ENCODE measurements around the gene GPR61.

Gene GPR61

DNA sequence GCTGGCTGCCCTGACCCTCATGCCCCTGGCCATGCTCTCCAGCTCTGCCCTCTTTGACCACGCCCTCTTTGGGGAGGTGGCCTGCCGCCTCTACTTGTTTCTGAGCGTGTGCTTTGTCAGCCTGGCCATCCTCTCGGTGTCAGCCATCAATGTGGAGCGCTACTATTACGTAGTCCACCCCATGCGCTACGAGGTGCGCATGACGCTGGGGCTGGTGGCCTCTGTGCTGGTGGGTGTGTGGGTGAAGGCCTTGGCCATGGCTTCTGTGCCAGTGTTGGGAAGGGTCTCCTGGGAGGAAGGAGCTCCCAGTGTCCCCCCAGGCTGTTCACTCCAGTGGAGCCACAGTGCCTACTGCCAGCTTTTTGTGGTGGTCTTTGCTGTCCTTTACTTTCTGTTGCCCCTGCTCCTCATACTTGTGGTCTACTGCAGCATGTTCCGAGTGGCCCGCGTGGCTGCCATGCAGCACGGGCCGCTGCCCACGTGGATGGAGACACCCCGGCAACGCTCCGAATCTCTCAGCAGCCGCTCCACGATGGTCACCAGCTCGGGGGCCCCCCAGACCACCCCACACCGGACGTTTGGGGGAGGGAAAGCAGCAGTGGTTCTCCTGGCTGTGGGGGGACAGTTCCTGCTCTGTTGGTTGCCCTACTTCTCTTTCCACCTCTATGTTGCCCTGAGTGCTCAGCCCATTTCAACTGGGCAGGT, 3.8 kb downstream of the GPR61 start:
- H3K79me2 ChIP-seq (ENCODE audit: insufficient read depth, low read length) = no peaks in the 10 kb centered on the region
- H2AFZ ChIP-seq (ENCODE audit: low read length) = no peak overlapping the region
- no peak overlapping the region for H3K4me2 ChIP-seq (ENCODE audit: low read length)
- H3K9me3 ChIP-seq (ENCODE audit: low read length) = no peaks in the 10 kb centered on the region
- no peaks in the 10 kb centered on the region for H3K36me3 ChIP-seq (ENCODE audit: insufficient read depth, low read length)
- H4K20me1 ChIP-seq (ENCODE audit: insufficient read depth, low read length) = no peaks in the 10 kb centered on the region
- TF ChIP-seq EZH2 (IDR thresholded peaks at IDR 0.05; ENCODE audit: borderline replicate concordance, low read length) = no peak
- TF ChIP-seq, protein P1, sequence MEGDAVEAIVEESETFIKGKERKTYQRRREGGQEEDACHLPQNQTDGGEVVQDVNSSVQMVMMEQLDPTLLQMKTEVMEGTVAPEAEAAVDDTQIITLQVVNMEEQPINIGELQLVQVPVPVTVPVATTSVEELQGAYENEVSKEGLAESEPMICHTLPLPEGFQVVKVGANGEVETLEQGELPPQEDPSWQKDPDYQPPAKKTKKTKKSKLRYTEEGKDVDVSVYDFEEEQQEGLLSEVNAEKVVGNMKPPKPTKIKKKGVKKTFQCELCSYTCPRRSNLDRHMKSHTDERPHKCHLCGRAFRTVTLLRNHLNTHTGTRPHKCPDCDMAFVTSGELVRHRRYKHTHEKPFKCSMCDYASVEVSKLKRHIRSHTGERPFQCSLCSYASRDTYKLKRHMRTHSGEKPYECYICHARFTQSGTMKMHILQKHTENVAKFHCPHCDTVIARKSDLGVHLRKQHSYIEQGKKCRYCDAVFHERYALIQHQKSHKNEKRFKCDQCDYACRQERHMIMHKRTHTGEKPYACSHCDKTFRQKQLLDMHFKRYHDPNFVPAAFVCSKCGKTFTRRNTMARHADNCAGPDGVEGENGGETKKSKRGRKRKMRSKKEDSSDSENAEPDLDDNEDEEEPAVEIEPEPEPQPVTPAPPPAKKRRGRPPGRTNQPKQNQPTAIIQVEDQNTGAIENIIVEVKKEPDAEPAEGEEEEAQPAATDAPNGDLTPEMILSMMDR (IDR thresholded peaks at IDR 0.05; ENCODE audit: low read length) = no peak
- no peaks in the 10 kb centered on the region for H3K9me2 ChIP-seq (ENCODE audit: low read depth, low read length)
- H3K27me3 ChIP-seq (ENCODE audit: insufficient read depth, low read length) = no peaks in the 10 kb centered on the region; the same call in none of the 2 replicates
- H3K9ac ChIP-seq (ENCODE audit: low read length) = no peak overlapping the region
- H3K4me1 ChIP-seq (ENCODE audit: insufficient read depth, low read length, severe bottlenecking) = peaks cover 17% of the 10 kb centered on the region
- H3K4me3 ChIP-seq (ENCODE audit: low read depth, low read length, poor library complexity, severe bottlenecking) = no peak overlapping the region
- no peaks in the 10 kb centered on the region for H3F3A ChIP-seq (ENCODE audit: insufficient read depth, low read length)
- no peak overlapping the region for H3K27ac ChIP-seq (ENCODE audit: low read depth, low read length, poor library complexity, severe bottlenecking)

DNA sequence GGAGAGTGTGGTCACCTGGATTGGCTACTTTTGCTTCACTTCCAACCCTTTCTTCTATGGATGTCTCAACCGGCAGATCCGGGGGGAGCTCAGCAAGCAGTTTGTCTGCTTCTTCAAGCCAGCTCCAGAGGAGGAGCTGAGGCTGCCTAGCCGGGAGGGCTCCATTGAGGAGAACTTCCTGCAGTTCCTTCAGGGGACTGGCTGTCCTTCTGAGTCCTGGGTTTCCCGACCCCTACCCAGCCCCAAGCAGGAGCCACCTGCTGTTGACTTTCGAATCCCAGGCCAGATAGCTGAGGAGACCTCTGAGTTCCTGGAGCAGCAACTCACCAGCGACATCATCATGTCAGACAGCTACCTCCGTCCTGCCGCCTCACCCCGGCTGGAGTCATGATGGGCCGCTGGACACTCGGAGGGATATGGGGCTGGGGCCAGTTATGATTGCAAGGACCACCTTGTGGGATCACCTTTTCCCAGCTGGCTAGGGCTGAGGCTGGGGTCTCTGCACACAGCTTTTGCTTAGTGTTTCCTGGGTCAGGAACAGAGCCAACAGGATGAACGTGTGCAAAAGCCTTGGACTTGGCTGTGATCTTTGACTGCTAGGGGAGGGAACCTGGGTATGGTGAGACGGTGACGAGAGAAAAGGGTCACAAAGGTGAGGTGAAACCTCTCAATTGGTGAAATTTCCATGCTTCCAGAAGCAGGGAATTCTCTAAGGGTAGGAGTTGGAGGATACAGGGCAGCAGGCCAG, 4.5 kb downstream of the GPR61 start:
- TF ChIP-seq, protein P1 (IDR thresholded peaks at IDR 0.05; ENCODE audit: low read length) = no peak
- no peak for TF ChIP-seq EZH2 (IDR thresholded peaks at IDR 0.05; ENCODE audit: borderline replicate concordance, low read length)
- H3K4me1 ChIP-seq (ENCODE audit: insufficient read depth, low read length, severe bottlenecking) = peaks cover 19% of the 10 kb centered on the region
- H3K9me3 ChIP-seq (ENCODE audit: low read length) = no peaks in the 10 kb centered on the region
- H3K27ac ChIP-seq (ENCODE audit: low read depth, low read length, poor library complexity, severe bottlenecking) = no peak overlapping the region
- H3K9ac ChIP-seq (ENCODE audit: low read length) = no peak overlapping the region
- H3F3A ChIP-seq (ENCODE audit: insufficient read depth, low read length) = no peaks in the 10 kb centered on the region
- H3K79me2 ChIP-seq (ENCODE audit: insufficient read depth, low read length) = peaks cover 7% of the 10 kb centered on the region
- no peak overlapping the region for H3K4me2 ChIP-seq (ENCODE audit: low read length)
- no peak overlapping the region for H2AFZ ChIP-seq (ENCODE audit: low read length)
- no peaks in the 10 kb centered on the region for H3K9me2 ChIP-seq (ENCODE audit: low read depth, low read length)
- H3K27me3 ChIP-seq (ENCODE audit: insufficient read depth, low read length) = no peaks in the 10 kb centered on the region; the same call in none of the 2 replicates
- H3K36me3 ChIP-seq (ENCODE audit: insufficient read depth, low read length) = no peaks in the 10 kb centered on the region
- no peak overlapping the region for H3K4me3 ChIP-seq (ENCODE audit: low read depth, low read length, poor library complexity, severe bottlenecking)
- no peaks in the 10 kb centered on the region for H4K20me1 ChIP-seq (ENCODE audit: insufficient read depth, low read length)

DNA sequence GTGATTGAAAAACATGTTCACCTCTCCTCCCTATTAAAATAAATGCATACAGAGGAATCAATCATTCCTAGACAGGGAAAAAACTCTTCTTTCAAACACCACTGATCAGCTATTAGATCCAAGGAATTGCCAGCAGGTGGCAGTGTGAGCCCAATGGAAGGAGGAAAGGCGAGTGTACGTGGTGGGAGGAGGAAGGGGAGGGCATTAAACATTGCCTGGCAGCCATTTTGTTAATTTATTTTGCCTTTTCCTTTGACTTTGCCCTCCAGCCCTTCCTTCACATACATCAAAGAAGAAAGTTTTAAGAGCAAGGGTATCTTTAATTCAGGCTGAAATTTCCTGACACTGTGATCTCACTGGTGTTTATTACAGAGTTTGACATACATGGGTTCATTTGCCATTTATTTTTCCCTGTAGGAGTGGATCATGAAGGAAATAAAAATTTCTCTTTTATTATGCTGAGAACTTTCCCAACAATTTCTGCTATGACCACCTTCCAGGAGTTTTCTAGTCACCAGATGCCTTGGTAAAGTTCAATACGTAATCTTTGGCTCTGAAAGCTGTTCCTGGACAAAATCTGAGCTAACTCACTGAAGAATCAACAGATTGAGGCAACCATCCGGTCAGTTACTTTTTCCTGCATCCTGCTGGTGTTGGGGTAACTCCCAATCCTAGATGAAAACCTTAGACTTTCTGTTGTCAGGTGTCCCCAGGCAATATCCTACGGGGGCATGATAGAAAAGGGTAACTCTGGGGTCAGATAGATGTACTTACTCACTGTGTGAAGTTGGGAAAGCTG, 6.8 kb downstream of the GPR61 start:
- H3K27ac ChIP-seq (ENCODE audit: low read depth, low read length, poor library complexity, severe bottlenecking) = peak overlapping the region; percentile 87
- no peaks in the 10 kb centered on the region for H3F3A ChIP-seq (ENCODE audit: insufficient read depth, low read length)
- peak overlapping the region; percentile 96 for H3K4me2 ChIP-seq (ENCODE audit: low read length)
- no peaks in the 10 kb centered on the region for H3K9me3 ChIP-seq (ENCODE audit: low read length)
- no peaks in the 10 kb centered on the region for H4K20me1 ChIP-seq (ENCODE audit: insufficient read depth, low read length)
- H3K4me1 ChIP-seq (ENCODE audit: insufficient read depth, low read length, severe bottlenecking) = peaks cover 31% of the 10 kb centered on the region
- no peak for TF ChIP-seq EZH2 (IDR thresholded peaks at IDR 0.05; ENCODE audit: borderline replicate concordance, low read length)
- TF ChIP-seq, protein P1 (IDR thresholded peaks at IDR 0.05; ENCODE audit: low read length) = peak; percentile 91
- peaks cover 28% of the 10 kb centered on the region for H3K79me2 ChIP-seq (ENCODE audit: insufficient read depth, low read length)
- no peaks in the 10 kb centered on the region for H3K36me3 ChIP-seq (ENCODE audit: insufficient read depth, low read length)
- H2AFZ ChIP-seq (ENCODE audit: low read length) = peak overlapping the region; percentile 82; the same call in 1 of the 2 replicates
- H3K27me3 ChIP-seq (ENCODE audit: insufficient read depth, low read length) = no peaks in the 10 kb centered on the region; the same call in 1 of the 2 replicates
- H3K9ac ChIP-seq (ENCODE audit: low read length) = peak overlapping the region; percentile 90
- H3K4me3 ChIP-seq (ENCODE audit: low read depth, low read length, poor library complexity, severe bottlenecking) = peak overlapping the region; percentile 93
- H3K9me2 ChIP-seq (ENCODE audit: low read depth, low read length) = no peaks in the 10 kb centered on the region
